SW 1271 (cell line): ENCODE measurements around the gene VAV1.

Source experiments
- DNase-seq, 2 experiments: peaks; one replicate each; lab custom pipeline; 2025; lab: John Stamatoyannopoulos, UW

The VAV1 gene

DNA sequence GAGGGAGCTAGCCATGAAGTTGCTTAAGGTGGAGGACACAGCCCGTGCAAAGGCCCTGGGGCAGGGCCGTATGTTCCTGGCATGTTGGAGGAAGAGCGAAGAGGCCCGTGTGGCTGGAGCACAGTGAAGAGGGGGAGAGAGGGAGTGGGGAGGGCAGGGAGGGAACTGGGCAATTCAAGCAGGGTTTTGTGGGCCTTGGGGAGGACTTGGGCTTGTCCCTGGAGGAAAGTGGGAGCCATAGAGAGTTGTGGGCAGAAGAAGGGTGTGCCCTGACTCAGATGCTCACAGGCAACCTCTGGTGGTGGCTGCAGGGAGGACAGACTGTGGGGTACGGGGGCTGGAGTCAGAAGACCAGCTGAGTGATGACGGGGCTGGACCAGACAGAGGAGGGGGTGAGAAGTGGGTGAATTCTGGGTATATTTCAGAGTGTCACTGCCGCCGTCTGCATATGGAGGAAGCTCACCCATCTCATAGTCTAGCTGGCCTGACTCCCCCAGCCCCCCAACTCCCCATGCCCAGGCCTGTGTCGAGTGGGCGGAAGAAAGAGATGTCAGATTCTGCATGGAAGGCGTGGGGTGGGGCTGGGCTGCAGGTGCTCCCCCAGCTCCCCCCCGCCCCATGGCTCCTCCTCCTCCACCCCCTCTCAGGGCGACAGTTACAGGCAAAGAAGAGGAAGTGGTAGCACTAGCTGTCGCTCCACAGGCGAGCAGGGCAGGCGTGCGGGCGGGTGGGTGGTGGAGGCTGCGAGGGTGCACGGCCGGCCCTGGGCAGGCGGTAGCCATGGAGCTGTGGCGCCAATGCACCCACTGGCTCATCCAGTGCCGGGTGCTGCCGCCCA lies at the start of gene VAV1:
TSS of gene VAV1 (plus strand) at position 681 of the 838 bp plus-strand sequence. CDS start at position 781, 100 bp downstream.
- DNase-seq = no peak

DNA sequence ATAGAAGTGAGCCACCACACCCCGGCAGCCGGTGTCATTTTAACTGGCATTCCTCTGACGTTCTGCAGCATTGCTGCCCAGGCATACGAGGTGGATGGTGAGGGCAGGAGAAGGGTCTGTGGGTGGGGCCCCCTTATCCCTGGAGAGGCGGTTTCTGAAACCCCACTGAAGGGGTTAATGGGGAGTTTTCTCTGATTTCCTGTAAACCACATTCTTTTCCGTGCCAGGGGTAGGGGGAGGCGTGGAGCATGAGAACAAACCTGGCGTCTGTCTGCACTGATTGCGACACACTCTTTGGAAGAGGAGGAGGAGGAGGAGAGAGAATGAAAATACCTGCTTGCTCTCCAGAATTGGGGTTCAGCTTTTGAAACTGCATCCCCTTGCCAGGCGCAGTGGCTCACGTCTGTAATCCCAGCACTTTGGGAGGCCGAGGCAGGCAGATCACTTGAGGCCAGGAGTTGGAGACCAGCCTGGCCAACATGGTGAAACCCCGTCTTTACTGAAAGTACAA lies 49.3 kb upstream of the VAV1 start:
- no peak for DNase-seq

GRCh38 chr19:6723738-6724137 lies 48.8 kb upstream of the VAV1 start:
- no peak for DNase-seq

DNA sequence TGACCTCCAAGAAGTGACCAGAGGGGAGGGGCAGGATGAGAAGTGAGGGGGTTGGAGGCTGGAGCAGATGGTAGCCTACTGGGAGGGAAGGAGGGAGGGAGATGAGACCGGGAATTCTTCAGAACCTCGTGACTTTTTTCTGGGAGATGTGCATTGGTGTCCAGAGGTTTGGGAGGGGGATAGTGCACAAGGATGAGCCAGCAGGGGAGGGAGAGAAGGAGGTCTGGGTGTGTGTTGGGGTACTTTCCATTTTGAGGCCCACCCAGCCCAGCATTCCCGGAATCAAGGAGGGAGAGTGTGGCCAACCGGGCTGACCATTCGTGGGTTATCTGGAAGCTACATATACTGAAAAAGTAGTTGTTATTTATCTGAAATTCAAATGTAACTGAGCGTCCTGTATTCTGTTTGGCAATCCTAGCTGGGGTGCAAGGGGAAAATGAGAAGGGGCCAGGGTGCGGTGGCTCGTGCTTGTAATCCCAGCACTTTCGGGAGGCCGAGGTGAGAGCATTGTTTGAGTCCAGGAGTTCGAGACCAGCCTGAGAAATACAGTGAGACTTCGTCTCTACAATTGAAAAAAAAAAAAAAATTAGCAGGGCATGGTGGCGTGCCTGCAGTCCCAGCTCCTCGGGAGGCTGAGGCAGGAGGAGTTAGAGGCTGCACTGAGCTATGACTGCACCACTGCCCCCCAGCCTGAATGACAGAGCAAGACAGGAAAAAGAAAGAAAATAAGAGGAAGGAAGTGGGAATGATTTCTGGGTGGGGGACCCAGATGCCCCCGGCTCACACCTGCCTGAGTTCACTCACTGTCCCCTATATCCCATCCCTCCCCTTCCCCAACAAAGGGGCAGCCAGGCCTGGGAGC lies 47.6 kb upstream of the VAV1 start:
- DNase-seq = no peak

GRCh38 chr19:6725513-6726231 lies 46.8 kb upstream of the VAV1 start:
- no peak for DNase-seq

DNA sequence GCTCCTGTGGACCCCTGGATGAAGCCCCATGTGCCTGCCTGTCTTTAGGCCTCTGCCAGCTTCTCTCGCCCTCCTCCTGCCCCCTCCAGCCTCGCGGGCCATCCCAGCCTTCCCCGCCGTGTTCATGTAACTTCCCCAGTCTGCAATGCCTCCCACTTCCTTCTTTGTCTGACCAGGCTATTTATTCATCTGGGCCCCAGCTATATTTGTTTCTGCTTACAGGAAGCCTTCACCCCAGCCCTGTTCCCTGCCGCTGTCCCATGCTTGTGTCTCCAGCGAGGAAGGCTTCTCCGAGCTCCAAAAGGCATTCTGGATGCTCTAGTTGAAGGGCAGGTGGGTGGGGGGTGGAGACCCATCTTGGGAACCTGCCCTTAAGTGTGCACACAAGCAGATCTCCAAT lies 44.2 kb upstream of the VAV1 start:
- no peak for DNase-seq

- DNase-seq = no peak
Measured at GRCh38 chr19:6729573-6730152, 42.8 kb upstream of the VAV1 start.

- DNase-seq = no peak
Measured at GRCh38 chr19:6730153-6730804, 42.2 kb upstream of the VAV1 start.

- no peak for DNase-seq
Measured at GRCh38 chr19:6730941-6731670, 41.4 kb upstream of the VAV1 start.

- no peak for DNase-seq
Measured at GRCh38 chr19:6731822-6732221, 40.7 kb upstream of the VAV1 start.

DNA sequence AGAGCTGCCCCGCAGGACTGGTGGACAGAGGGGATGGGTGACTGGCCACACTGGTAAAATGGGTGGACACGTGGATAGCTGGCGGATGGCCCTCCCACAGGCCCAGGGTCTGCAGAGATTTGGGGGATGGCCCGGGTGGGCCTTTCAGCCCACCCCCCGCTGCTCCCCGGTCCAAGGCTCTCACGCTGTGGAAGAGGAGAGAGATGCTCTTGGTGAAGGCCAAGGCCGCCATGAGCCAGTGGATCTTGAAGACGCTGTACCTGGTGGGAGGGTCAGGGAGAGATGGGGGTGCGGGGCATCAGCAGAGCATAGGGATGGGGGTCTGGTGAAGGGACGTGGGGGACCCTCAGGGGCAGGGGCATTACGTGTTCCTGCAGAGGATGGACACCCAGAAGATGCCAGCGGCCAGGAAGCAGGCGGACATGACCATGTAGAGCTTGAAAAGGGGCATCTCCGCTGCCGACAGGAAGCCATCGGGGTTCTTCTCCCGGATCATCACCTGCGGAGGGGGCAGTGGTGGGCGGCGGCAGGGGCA lies 39.6 kb upstream of the VAV1 start:
- DNase-seq = no peak

GRCh38 chr19:6733338-6734095 lies 39.0 kb upstream of the VAV1 start:
- DNase-seq = no peak

DNA sequence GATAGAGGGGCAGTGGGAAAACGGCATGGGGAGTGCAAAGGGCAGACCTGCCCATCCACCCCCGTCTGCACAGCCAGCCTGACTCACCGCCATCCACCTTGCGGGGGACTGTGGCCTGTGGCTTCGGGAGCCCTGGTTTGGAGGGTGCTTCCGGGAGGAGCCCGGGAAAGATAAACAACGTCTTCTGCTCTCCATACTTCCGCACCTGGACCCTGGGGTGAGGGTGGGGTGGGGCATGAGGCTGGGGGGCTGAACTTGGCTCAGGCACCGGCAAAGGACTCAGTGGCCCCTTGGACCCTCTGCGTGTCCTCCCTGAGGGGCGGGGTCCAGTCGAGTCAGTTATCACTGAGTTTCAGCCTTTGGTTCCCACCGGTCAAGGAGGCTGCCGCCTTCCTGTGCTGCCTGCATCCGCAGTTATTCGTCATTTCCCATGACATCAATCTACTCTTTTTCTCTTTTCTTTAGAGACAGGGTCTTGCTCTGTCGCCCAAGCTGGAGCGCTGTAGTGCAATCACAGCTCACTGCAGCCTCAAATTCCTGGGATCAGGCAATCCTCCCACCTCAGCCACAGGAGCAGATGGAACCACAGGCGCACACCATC lies 38.3 kb upstream of the VAV1 start:
- no peak for DNase-seq

- no peak for DNase-seq
Measured at GRCh38 chr19:6735181-6735911, 37.2 kb upstream of the VAV1 start.

- peak; percentile 74 to 76 for DNase-seq
Measured at GRCh38 chr19:6736169-6736916, 36.2 kb upstream of the VAV1 start.

DNA sequence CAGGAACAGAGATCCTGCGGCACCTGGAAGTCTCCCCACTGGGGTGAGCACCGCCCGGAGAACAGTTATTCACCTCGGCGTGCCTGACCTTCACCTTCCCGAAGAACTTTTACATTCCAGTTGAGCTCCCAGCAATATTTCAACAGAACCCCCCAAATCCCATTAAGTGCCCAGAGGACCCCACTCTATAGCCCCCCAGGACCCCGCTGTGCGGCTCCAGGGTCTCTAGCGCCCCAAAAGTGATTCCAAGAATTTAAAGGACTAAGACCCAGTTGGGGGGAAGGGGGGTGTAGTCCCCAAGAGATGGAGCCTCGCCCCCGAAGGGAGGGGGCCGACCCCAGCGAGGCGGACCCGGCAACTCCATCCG lies 35.6 kb upstream of the VAV1 start:
- no peak for DNase-seq

- DNase-seq = peak; percentile 96 to 100
Measured at GRCh38 chr19:6737284-6737872, 35.1 kb upstream of the VAV1 start, which contains the start of gene GPR108. Gene GPR108, minus strand, starts transcription at chr19:6737580. Its CDS starts 4 bp downstream, at chr19:6737576.
